ENCODE data around the gene PDE4B.

PDE4B gene

GRCh38 chr1:66341446-66342089 lies 548.9 kb downstream of the PDE4B start:
- no peak for DNase-seq
- peak overlapping the region; percentile 78 to 87 for H3K4me3 Mint-ChIP-seq
- peak; percentile 53 for ATAC-seq
- H3K9me3 Mint-ChIP-seq = no peaks in the 10 kb centered on the region
- H3K27me3 Mint-ChIP-seq = no peaks in the 10 kb centered on the region
- peaks cover 79% of the 10 kb centered on the region for H3K4me1 Mint-ChIP-seq
- peak overlapping the region; percentile 27 to 94 for H3K27ac Mint-ChIP-seq

DNA sequence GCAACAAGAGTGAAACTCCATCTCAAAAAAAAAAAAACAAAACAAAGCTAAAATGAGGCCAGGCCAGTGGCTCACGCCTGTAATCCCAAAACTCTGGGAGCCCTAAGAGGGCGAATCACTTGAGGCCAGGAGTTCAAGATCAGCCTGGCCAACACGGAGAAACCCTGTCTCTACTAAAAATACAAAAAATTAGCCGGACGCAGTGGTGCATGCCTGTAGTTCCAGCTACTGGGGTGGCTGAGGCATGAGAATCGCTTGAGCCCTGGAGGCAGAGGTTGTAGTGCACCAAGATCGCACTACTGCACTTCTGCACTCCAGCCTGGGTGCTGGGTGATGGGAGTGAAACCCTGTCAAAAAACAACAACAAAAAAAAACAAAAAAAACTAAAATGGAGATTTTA lies 550.0 kb downstream of the PDE4B start:
- Mint-ChIP-seq H3K27ac (peak overlapping the region in 1 of 2 donors; percentile 71), H3K4me3 (peak overlapping the region; percentile 59 to 73), H3K4me1 (peaks cover 79% of the 10 kb centered on the region), H3K9me3 (no peaks in the 10 kb centered on the region), H3K27me3 (no peaks in the 10 kb centered on the region)
- DNase-seq (no peak), ATAC-seq (peak; percentile 55)

GRCh38 chr1:66343569-66344325 lies 551.1 kb downstream of the PDE4B start:
- peaks cover 79% of the 10 kb centered on the region for H3K4me1 Mint-ChIP-seq
- no peak overlapping the region for H3K27ac Mint-ChIP-seq
- ATAC-seq (no peak), DNase-seq (no peak)
- H3K27me3 Mint-ChIP-seq = no peaks in the 10 kb centered on the region
- peak overlapping the region; percentile 38 to 59 for H3K4me3 Mint-ChIP-seq
- H3K9me3 Mint-ChIP-seq = no peaks in the 10 kb centered on the region

- peak; percentile 44 for ATAC-seq
- Mint-ChIP-seq H3K27ac (peak overlapping the region in 1 of 2 donors; percentile 4), H3K4me1 (peaks cover 90% of the 10 kb centered on the region), H3K4me3 (peak overlapping the region; percentile 60 to 74), H3K27me3 (no peaks in the 10 kb centered on the region), H3K9me3 (no peaks in the 10 kb centered on the region)
- no peak for DNase-seq
These were observed 553.5 kb downstream of the PDE4B start for GRCh38 chr1:66346057-66346795.

DNA sequence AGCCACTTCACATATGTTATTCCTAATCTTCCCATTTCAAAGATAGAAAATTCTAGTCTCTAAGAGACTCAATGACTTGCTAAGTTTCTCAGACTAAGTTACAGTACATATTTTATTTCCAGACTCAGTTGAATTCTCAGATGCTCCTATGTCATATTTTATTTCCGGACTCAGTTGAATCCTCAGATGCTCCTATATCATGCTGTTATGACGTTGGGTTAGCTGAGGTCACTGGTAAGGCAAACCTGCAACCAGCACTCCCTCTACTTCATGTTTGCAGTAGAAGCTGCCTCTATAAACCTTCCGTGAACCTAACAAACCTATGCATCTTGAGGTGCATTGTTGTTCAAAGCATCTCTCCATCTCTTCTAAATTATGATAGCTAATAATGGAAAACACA lies 554.2 kb downstream of the PDE4B start:
- ATAC-seq (no peak), DNase-seq (no peak)
- Mint-ChIP-seq H3K9me3 (no peaks in the 10 kb centered on the region), H3K27ac (no peak overlapping the region), H3K4me3 (peak overlapping the region; percentile 60 to 74), H3K4me1 (peaks cover 90% of the 10 kb centered on the region), H3K27me3 (no peaks in the 10 kb centered on the region)

DNA sequence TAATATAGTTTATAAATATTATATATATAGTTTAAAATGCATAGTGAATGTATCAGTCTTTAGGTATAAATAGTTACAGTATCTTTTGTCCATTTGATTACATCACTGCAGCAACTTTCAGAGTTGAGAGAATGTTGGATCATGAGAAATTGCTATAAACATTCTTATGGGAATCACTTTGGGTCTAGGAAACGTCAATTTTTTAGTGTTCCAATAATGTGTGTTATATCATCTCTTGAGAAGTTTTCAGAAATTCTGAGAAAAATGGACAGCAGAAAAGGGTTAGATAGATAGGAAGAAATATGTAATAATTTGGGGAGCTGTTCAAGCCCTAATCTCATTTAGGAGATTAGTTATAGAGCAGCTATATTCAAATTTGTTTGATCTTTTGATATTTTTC lies 556.1 kb downstream of the PDE4B start:
- H3K9me3 Mint-ChIP-seq = no peaks in the 10 kb centered on the region
- H3K4me1 Mint-ChIP-seq = peaks cover 95% of the 10 kb centered on the region
- peak overlapping the region in 1 of 2 donors; percentile 65 for H3K4me3 Mint-ChIP-seq
- DNase-seq = no peak
- no peak for ATAC-seq
- H3K27me3 Mint-ChIP-seq = no peaks in the 10 kb centered on the region
- peak overlapping the region in 1 of 2 donors; percentile 47 for H3K27ac Mint-ChIP-seq

DNA sequence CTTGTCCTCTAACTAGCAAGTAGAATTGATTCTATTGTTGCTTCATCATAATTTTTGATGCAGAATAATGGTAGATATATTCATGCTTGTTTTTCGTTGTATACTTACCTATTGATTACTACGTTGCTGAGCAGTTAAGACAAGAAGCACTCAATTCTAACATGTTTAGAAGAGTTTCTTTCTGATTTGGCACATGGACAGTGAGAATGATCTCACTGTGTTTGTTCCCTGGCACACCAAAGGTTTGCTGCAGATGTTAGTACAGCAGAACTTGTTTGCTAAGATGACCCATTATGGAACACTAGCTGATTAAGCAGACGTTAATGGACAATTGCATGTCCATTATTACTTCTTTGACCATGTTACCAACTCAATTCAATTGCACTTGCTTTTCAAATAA lies 556.5 kb downstream of the PDE4B start:
- DNase-seq (no peak), ATAC-seq (no peak)
- Mint-ChIP-seq H3K27me3 (no peaks in the 10 kb centered on the region), H3K27ac (no peak overlapping the region), H3K4me1 (peaks cover 98% of the 10 kb centered on the region), H3K4me3 (peak overlapping the region; percentile 53 to 65), H3K9me3 (no peaks in the 10 kb centered on the region)

GRCh38 chr1:66350001-66350547 lies 557.4 kb downstream of the PDE4B start:
- peak overlapping the region; percentile 53 to 65 for H3K4me3 Mint-ChIP-seq
- no peaks in the 10 kb centered on the region for H3K9me3 Mint-ChIP-seq
- no peaks in the 10 kb centered on the region for H3K27me3 Mint-ChIP-seq
- DNase-seq (peak in 1 of 2 donors; percentile 66), ATAC-seq (peak; percentile 86)
- H3K4me1 Mint-ChIP-seq = peaks cover 98% of the 10 kb centered on the region
- peak overlapping the region; percentile 95 to 96 for H3K27ac Mint-ChIP-seq

DNA sequence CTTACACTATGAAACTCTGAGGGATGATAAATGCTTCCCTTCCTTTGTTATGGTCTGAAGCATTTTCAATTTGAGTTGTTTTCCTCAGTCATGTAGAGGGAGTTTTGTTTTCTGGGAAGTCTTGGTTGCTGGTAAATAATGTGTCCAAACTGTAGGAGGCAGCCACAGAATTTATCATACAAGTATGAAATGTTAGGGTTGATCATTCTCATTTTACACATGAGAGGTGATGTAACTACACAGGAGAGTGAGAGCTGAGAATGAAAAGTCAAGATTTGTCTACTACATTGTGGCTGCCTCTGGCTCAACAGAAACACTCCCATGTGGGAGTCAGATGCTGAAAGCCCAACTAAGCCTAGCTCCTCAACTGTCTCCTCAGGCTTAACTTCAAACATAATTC lies 558.8 kb downstream of the PDE4B start:
- ATAC-seq (peak; percentile 71), DNase-seq (no peak)
- peaks cover 96% of the 10 kb centered on the region for H3K4me1 Mint-ChIP-seq
- H3K27ac Mint-ChIP-seq = peak overlapping the region; percentile 45 to 67
- no peaks in the 10 kb centered on the region for H3K27me3 Mint-ChIP-seq
- H3K9me3 Mint-ChIP-seq = no peaks in the 10 kb centered on the region
- peak overlapping the region; percentile 53 to 65 for H3K4me3 Mint-ChIP-seq

GRCh38 chr1:66351913-66352312 lies 559.2 kb downstream of the PDE4B start:
- no peaks in the 10 kb centered on the region for H3K9me3 Mint-ChIP-seq
- peak overlapping the region; percentile 53 to 65 for H3K4me3 Mint-ChIP-seq
- peak; percentile 65 for ATAC-seq

DNA sequence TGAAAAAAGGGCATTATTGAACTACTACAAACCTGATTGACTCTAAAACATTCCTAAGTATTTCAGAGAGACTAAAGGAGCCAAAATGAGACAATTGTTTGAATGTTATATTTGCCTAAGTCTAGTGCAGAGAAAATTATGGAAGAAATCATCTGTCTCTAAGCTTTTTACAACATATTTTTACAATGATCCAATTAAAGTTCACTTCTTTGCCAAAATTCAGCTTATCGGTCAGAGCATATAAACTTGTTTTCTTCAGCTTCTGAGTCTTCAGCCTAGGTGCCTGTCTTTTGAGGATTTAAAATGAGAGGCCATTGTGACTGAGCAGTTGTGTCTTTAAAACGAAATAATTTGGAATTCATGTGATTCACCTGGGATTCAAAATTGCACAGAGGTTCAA lies 560.1 kb downstream of the PDE4B start:
- ATAC-seq (no peak), DNase-seq (no peak)
- Mint-ChIP-seq H3K4me3 (peak overlapping the region; percentile 51 to 65), H3K4me1 (peaks cover 96% of the 10 kb centered on the region), H3K27me3 (no peaks in the 10 kb centered on the region), H3K9me3 (no peaks in the 10 kb centered on the region), H3K27ac (peak overlapping the region in 1 of 2 donors; percentile 23)

More at GRCh38 chr1:66351913-66352312, 559.2 kb downstream of the PDE4B start:
- no peaks in the 10 kb centered on the region for H3K27me3 Mint-ChIP-seq
- H3K4me1 Mint-ChIP-seq = peaks cover 96% of the 10 kb centered on the region
- DNase-seq = no peak
- peak overlapping the region; percentile 45 to 67 for H3K27ac Mint-ChIP-seq

DNA sequence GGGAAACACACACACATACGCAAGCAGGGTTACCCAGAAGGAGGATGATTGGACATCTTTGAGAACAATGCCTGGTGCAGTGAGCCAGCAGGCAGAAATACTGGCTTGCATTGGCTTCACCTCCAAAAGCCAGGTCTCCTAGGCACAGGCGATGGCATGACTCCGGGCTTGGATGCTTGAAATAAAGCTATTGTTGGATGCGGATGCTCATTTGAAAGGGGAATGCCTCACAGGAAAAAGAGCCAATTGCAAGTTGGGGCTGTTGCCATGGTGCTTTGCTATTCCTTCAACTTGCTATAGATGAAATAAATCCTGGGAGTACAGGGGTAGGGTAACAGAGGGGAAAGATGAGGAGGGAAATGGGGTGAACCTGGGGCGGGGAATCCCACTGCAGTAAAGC lies 560.6 kb downstream of the PDE4B start:
- Mint-ChIP-seq H3K4me1 (peaks cover 96% of the 10 kb centered on the region), H3K27me3 (no peaks in the 10 kb centered on the region), H3K4me3 (peak overlapping the region; percentile 51 to 65), H3K9me3 (no peaks in the 10 kb centered on the region), H3K27ac (peak overlapping the region in 1 of 2 donors; percentile 90)
- no peak for DNase-seq
- ATAC-seq = no peak

- Mint-ChIP-seq H3K4me3 (peak overlapping the region in 1 of 2 donors; percentile 30), H3K27me3 (no peaks in the 10 kb centered on the region), H3K4me1 (peaks cover 97% of the 10 kb centered on the region), H3K9me3 (no peaks in the 10 kb centered on the region), H3K27ac (peak overlapping the region in 1 of 2 donors; percentile 22)
- DNase-seq (no peak), ATAC-seq (no peak)
These were observed 561.9 kb downstream of the PDE4B start for GRCh38 chr1:66354311-66355201.

DNA sequence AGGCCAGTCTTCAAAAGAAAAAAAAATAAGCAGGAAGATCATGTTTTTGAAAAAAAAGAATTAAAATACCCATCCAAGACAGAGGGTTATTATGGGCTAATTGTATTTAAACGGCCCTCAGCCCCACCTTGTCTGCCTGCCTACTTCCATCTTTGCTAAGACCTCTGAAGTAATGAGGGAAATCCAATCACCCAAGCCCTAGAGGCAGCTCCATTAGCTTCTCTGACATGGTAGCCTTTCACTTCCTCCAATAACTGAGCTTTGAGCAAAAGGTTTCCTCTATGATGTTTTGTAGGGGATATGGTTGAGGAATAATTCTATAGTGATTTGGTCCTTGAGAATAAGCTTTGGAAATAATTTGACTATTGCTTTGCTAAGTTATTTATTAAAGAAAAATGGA lies 563.1 kb downstream of the PDE4B start:
- H3K27me3 Mint-ChIP-seq = no peaks in the 10 kb centered on the region
- DNase-seq (no peak), ATAC-seq (no peak)
- H3K9me3 Mint-ChIP-seq = no peaks in the 10 kb centered on the region
- H3K4me1 Mint-ChIP-seq = peaks cover 95% of the 10 kb centered on the region
- H3K27ac Mint-ChIP-seq = no peak overlapping the region
- no peak overlapping the region for H3K4me3 Mint-ChIP-seq

DNA sequence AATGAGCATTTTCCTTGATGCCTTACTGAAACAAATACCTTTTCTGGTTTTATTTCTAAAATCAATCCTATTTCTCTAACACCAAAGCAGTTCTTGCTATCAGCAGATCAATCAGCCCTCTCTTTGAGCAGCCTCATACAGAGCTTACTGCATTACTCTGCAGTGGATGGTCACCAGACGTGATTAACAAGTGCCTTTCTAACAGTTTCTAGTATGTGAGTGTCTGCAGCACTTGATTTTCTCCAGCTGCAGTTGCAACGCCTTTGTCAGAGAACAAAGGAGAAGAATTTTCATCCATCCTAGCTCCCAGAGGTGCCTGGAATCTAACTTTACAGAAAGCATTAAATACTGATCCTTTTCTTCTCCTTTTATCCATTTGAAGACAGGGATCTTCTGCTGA lies 563.9 kb downstream of the PDE4B start:
- no peaks in the 10 kb centered on the region for H3K9me3 Mint-ChIP-seq
- DNase-seq (no peak), ATAC-seq (no peak)
- peak overlapping the region in 1 of 2 donors; percentile 26 for H3K4me3 Mint-ChIP-seq
- no peak overlapping the region for H3K27ac Mint-ChIP-seq
- H3K27me3 Mint-ChIP-seq = no peaks in the 10 kb centered on the region
- H3K4me1 Mint-ChIP-seq = peaks cover 91% of the 10 kb centered on the region

Data from stimulated activated naive CD8-positive, alpha-beta T cell treated with anti-CD3 and anti-CD28 coated beads, Interleukin-15, amount 100 ng/mL, for 72 hours (primary cell).